Omental fat pad (tissue), 4 donors: Measurements from ENCODE around the gene MYD88. TPM values are rescaled to one million over a fixed set of nuclear protein-coding genes. Genes with fewer than 3 reads are reported as not detected.
A peak's percentile ranks its signal among the peaks of the same experiment; 100 is the strongest.

Experiments used
- ATAC-seq: fragments of 150-250 bp; one replicate; pipeline ENCODE4 v1.9.1; 2016; ENCODE audit warnings: mild to moderate bottlenecking, moderate library complexity; ENCODE audit not compliant: low FRiP score
- DNase-seq: peaks from one replicate; pipeline ENCODE4 v3.0.0-alpha.2; 2019; ENCODE audit warnings: low spot score
- total RNA-seq, 4 donors: library from RNA; depleted of rRNA; stranded (reverse); fragments of >200 nt; gene quantifications; one replicate each; pipeline ENCODE4 v1.1.0, GENCODE V29; 2016
- TF ChIP-seq, protein P1 (sequence below), 3 donors: fragments of 450-650 bp; IDR thresholded peaks; one replicate each; pipeline ENCODE4 v1.5.1; 2016 to 2017; ENCODE audit warnings: antibody characterized with exemption in 3 of 3, mild to moderate bottlenecking in 3 of 3, moderate library complexity in 2 of 3

MYD88 gene
- total RNA-seq, 4 donors from 2014 or later: 37.6 to 78.0 (median 53.6) TPM

DNA sequence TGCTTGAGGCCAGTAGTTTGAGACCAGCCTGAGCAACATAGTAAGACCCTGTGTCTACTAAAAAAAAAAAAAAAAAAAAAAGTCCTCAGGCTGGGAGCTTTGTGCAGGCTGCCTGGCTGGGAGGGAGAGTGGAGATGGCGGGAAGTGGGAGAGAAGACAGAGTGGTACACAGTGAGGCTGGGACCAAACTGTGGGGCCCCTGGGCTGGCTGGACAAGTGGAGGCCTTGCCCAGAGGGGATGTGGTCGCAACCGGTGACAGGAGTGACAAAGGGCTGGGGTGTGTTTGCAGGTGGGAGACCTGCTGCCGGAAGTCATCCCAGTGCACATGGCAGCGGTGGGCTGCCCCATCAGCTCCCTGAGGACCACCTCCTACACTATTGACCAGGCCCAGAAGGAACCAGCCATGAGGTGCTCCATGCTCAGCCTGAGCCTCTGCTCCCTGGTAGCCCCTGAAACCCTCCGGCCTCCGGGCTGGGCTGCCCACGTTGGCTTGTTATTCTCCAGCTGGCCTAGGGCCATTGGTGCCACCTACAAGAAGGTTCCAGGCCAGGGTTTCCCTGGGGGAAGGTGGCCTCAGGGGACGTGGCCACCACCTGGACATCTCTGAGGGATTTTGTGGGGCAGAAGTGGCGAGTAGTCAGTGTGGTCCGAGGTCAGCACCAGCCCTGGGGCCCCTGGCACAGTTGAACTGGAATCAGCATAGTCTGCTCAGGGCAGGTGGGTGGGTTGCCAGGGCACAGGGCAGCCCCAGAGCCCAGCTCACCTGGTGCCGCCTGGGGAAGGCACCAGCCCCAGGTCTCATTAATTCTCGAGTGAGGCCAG lies 24.2 kb upstream of the MYD88 start:
- DNase-seq (peak; percentile 2), ATAC-seq (no peak)
- TF ChIP-seq, protein P1, sequence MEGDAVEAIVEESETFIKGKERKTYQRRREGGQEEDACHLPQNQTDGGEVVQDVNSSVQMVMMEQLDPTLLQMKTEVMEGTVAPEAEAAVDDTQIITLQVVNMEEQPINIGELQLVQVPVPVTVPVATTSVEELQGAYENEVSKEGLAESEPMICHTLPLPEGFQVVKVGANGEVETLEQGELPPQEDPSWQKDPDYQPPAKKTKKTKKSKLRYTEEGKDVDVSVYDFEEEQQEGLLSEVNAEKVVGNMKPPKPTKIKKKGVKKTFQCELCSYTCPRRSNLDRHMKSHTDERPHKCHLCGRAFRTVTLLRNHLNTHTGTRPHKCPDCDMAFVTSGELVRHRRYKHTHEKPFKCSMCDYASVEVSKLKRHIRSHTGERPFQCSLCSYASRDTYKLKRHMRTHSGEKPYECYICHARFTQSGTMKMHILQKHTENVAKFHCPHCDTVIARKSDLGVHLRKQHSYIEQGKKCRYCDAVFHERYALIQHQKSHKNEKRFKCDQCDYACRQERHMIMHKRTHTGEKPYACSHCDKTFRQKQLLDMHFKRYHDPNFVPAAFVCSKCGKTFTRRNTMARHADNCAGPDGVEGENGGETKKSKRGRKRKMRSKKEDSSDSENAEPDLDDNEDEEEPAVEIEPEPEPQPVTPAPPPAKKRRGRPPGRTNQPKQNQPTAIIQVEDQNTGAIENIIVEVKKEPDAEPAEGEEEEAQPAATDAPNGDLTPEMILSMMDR (IDR thresholded peaks at IDR 0.05): no peak

- DNase-seq (peak; percentile 20), ATAC-seq (no peak)
- TF ChIP-seq, protein P1 (IDR thresholded peaks at IDR 0.05): no peak
Measured at GRCh38 chr3:38114875-38115644, 23.4 kb upstream of the MYD88 start.

DNA sequence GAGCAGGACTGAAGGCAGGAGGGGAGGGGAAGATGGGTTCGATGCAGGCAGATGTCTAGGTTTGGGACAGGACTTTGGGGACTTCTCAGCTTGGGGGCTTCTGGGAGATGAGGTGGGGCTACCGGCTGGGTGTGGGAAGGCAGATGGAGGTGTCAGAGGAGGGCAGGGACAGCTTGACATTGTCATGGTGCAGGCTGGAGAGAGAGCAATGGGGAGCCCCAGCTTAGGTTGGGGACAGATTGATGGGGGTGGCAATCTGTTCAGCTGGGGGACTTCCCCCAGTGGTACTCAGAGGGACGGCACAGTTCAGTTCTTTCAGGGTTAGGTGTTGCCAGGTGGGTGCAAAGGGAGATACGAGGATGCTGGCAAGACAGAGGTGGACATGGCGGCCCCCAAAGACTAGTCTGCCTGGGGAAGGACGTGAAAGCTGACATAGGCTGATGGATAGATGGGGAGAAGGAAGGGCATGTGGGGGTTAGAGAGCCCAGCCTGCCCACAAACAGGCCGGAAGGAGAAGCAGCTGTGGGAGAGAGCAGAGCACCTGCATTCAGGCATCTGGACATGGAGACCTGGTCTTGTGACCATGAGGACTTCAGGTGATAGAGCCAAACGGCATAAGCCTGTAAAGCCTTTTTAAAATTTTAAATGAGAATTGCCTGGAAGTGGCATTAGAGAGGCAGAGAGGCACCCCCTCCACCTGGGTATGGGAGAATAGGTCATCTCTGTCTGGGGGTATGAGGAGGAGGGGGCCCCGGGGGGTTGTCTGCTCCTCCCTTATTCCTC lies 22.6 kb upstream of the MYD88 start:
- ATAC-seq (no peak), DNase-seq (peak; percentile 4)
- TF ChIP-seq, protein P1 (IDR thresholded peaks at IDR 0.05): no peak

- no peak for ATAC-seq
- TF ChIP-seq, protein P1 (IDR thresholded peaks at IDR 0.05): no peak
- peak; percentile 11 for DNase-seq
Measured at GRCh38 chr3:38116471-38117162, 21.8 kb upstream of the MYD88 start.

DNA sequence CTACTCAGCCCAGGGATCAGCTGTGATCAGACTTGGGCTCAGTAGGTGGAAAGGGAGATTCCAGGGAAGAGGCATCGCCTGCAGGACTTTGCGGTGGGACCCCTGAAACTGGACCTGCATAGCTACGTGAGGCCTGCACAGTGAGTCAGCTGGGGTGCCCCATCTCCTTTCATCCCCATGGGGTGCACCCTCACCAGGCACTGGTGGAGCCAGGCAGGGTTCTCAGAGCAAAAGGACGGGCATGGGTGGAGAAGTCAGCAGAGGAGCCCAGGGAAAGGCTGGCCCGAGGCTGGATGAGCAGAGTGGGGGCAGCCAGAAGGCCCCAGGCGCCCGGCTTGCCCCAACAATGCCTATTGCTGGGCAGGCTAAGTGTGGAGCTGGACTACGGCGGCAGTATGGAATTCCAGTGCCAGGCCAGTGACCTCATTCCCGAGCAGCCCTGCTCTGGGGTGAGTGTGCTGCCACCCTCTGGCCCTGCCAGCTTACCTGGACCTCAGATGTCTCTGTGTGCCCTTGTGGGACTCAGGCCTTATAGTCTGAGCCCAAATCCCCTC lies 21.2 kb upstream of the MYD88 start:
- DNase-seq: no peak
- TF ChIP-seq, protein P1 (IDR thresholded peaks at IDR 0.05): no peak
- peak; percentile 23 for ATAC-seq
